ENCODE data around the gene HTR1A. TPM values are rescaled to one million over a fixed set of nuclear protein-coding genes. Genes with fewer than 3 reads are reported as not detected.

Gene HTR1A
- total RNA-seq (2021) (not detected in 2 replicates), Bru-seq, nascent RNA (not detected), BruChase-seq, experiment 1, labeled RNA remaining after a 2-hour chase (not detected), BruChase-seq, experiment 2, labeled RNA remaining after a 6-hour chase (not detected)
- long read RNA-seq = 0 reads

GRCh38 chr5:63962279-63962678, at the start of gene HTR1A:
Gene HTR1A, minus strand, starts transcription at chr5:63962445. Its CDS starts 726 bp downstream, at chr5:63961719.
- DNase-seq (ENCODE audit: low spot score) = no peak
- Histone ChIP-seq H3K9me3 (ENCODE audit: low read depth, low read length, poor library complexity, severe bottlenecking) (no peaks in the 10 kb centered on the region), H3K4me1 (ENCODE audit: insufficient read depth, low read length, poor library complexity, severe bottlenecking) (no peaks in the 10 kb centered on the region), H3K4me3 (ENCODE audit: low read depth, low read length, poor library complexity, severe bottlenecking) (no peak within 1 kb of the TSS), H3K36me3 (ENCODE audit: insufficient read depth, low read length, poor library complexity, severe bottlenecking) (no peaks in the 10 kb centered on the region), H3K27ac (ENCODE audit: low read depth, low read length, poor library complexity, severe bottlenecking) (no peak within 1 kb of the TSS), H3K27me3 (replicated peaks; ENCODE audit: insufficient read depth, low read depth, low read length, poor library complexity) (peaks cover 55% of the 10 kb centered on the region)
- intact Hi-C loops (cut with micrococcal nuclease; ENCODE audit: unreplicated experiment) = loop anchor here (2.0 to 10.0 kb wide), 4 partner anchors 483 to 1517 kb away; no protein-coding TSS in a partner anchor
- POLR2A ChIA-PET (ENCODE audit: low non-redundant PET) = no interaction called here
- CTCF ChIA-PET = no interaction called here
- no TSS peak for BruUV-seq (replicated peaks)
- TF ChIP-seq EZH2 (IDR thresholded peaks at IDR 0.05; ENCODE audit: borderline replicate concordance, low read depth, low read length, poor library complexity, severe bottlenecking) = no peak
- TF ChIP-seq, protein P1, sequence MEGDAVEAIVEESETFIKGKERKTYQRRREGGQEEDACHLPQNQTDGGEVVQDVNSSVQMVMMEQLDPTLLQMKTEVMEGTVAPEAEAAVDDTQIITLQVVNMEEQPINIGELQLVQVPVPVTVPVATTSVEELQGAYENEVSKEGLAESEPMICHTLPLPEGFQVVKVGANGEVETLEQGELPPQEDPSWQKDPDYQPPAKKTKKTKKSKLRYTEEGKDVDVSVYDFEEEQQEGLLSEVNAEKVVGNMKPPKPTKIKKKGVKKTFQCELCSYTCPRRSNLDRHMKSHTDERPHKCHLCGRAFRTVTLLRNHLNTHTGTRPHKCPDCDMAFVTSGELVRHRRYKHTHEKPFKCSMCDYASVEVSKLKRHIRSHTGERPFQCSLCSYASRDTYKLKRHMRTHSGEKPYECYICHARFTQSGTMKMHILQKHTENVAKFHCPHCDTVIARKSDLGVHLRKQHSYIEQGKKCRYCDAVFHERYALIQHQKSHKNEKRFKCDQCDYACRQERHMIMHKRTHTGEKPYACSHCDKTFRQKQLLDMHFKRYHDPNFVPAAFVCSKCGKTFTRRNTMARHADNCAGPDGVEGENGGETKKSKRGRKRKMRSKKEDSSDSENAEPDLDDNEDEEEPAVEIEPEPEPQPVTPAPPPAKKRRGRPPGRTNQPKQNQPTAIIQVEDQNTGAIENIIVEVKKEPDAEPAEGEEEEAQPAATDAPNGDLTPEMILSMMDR (conservative IDR thresholded peaks at IDR 0.05; ENCODE audit: low read depth, low read length) = no peak

- Histone ChIP-seq H3K27ac (ENCODE audit: low read depth, low read length, poor library complexity, severe bottlenecking) (no peak overlapping the region), H3K27me3 (replicated peaks; ENCODE audit: insufficient read depth, low read depth, low read length, poor library complexity) (no peaks in the 10 kb centered on the region), H3K4me3 (ENCODE audit: low read depth, low read length, poor library complexity, severe bottlenecking) (no peak overlapping the region), H3K36me3 (ENCODE audit: insufficient read depth, low read length, poor library complexity, severe bottlenecking) (no peaks in the 10 kb centered on the region), H3K4me1 (ENCODE audit: insufficient read depth, low read length, poor library complexity, severe bottlenecking) (no peaks in the 10 kb centered on the region), H3K9me3 (ENCODE audit: low read depth, low read length, poor library complexity, severe bottlenecking) (no peaks in the 10 kb centered on the region)
- ChIA-PET CTCF (no interaction called here), POLR2A (ENCODE audit: low non-redundant PET) (no interaction called here)
- TF ChIP-seq, protein P1 (conservative IDR thresholded peaks at IDR 0.05; ENCODE audit: low read depth, low read length) = no peak
- no peak for TF ChIP-seq EZH2 (IDR thresholded peaks at IDR 0.05; ENCODE audit: borderline replicate concordance, low read depth, low read length, poor library complexity, severe bottlenecking)
- intact Hi-C loops (cut with micrococcal nuclease; ENCODE audit: unreplicated experiment) = no loop called here
- BruUV-seq (replicated peaks) = no TSS peak
- DNase-seq (ENCODE audit: low spot score) = no peak
Measured at GRCh38 chr5:64003966-64004365, 41.7 kb upstream of the HTR1A start.

DNA sequence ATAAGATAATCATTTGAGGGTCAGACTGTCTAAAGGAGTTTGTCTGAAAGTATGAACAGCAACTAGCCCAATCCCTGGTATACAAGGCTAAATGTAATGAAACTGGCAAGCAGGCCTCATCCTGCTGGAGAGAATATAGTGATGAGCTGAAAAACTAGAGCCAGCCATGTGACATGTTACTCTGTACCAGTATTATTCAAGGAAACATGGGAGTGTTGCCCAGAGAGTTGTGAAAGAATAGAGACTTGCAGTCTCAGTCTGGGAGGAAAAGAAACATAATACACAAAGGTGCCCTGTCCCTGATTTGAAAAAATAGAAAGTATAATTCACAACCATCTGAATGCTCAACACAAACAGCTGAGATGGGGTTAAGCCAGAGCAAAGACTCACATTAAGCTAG, 37.9 kb upstream of the HTR1A start:
- BruUV-seq (replicated peaks) = no TSS peak
- no peak overlapping the region for H3K4me3 ChIP-seq (ENCODE audit: low read depth, low read length, poor library complexity, severe bottlenecking)
- no peaks in the 10 kb centered on the region for H3K9me3 ChIP-seq (ENCODE audit: low read depth, low read length, poor library complexity, severe bottlenecking)
- DNase-seq (ENCODE audit: low spot score) = no peak
- no peaks in the 10 kb centered on the region for H3K27me3 ChIP-seq (replicated peaks; ENCODE audit: insufficient read depth, low read depth, low read length, poor library complexity)
- H3K36me3 ChIP-seq (ENCODE audit: insufficient read depth, low read length, poor library complexity, severe bottlenecking) = no peaks in the 10 kb centered on the region
- H3K27ac ChIP-seq (ENCODE audit: low read depth, low read length, poor library complexity, severe bottlenecking) = no peak overlapping the region
- TF ChIP-seq, protein P1 (conservative IDR thresholded peaks at IDR 0.05; ENCODE audit: low read depth, low read length) = no peak
- TF ChIP-seq EZH2 (IDR thresholded peaks at IDR 0.05; ENCODE audit: borderline replicate concordance, low read depth, low read length, poor library complexity, severe bottlenecking) = no peak
- ChIA-PET POLR2A (ENCODE audit: low non-redundant PET) (no interaction called here), CTCF (no interaction called here)
- H3K4me1 ChIP-seq (ENCODE audit: insufficient read depth, low read length, poor library complexity, severe bottlenecking) = no peaks in the 10 kb centered on the region
- intact Hi-C loops (cut with micrococcal nuclease; ENCODE audit: unreplicated experiment) = no loop called here

Measured in A673 (cell line).